Muscle of arm (tissue), 12 donors: Measurements from ENCODE around the gene FAM47E. TPM values are rescaled to one million over a fixed set of nuclear protein-coding genes. Genes with fewer than 3 reads are reported as not detected.
"Not testable (repeated sequence)": the region's sequence is repeated elsewhere in the genome, so short reads cannot be mapped to it uniquely, and the experiment has no call there.

Experiments used
- DNase-seq: peaks from one replicate; pipeline ENCODE4 v3.0.0-alpha.2; 2013
- polyA plus RNA-seq, 12 donors: library from polyadenylated mRNA; unstranded; fragments of 120-200 nt; gene quantifications; one replicate each; pipeline ENCODE4 v1.2.1, GENCODE V29; 2013; ENCODE audit not compliant: insufficient read length in 12 of 12

Gene FAM47E
- polyA plus RNA-seq, 12 donors = 0.67 to 5.2 (median 1.6) TPM; not detected in 2

- no peak for DNase-seq
Measured at GRCh38 chr4:76265631-76266218, 14.2 kb downstream of the FAM47E start.

GRCh38 chr4:76266627-76267026 lies 15.1 kb downstream of the FAM47E start:
- no peak for DNase-seq

- no peak for DNase-seq
Measured at GRCh38 chr4:76267811-76268210, 16.3 kb downstream of the FAM47E start.

GRCh38 chr4:76270244-76271175 lies 19.0 kb downstream of the FAM47E start:
- no peak for DNase-seq

- DNase-seq = no peak
Measured at GRCh38 chr4:76271248-76271647, 19.7 kb downstream of the FAM47E start.

GRCh38 chr4:76272073-76272472 lies 20.6 kb downstream of the FAM47E start:
- no peak for DNase-seq

- DNase-seq = no peak
Measured at GRCh38 chr4:76272582-76272981, 21.1 kb downstream of the FAM47E start.

- no peak for DNase-seq
Measured at GRCh38 chr4:76272999-76273398, 21.5 kb downstream of the FAM47E start.

- DNase-seq = no peak
Measured at GRCh38 chr4:76275486-76276124, 24.1 kb downstream of the FAM47E start.

- no peak for DNase-seq
Measured at GRCh38 chr4:76276813-76277212, 25.3 kb downstream of the FAM47E start.

GRCh38 chr4:76277667-76278066 lies 26.1 kb downstream of the FAM47E start:
- no peak for DNase-seq

GRCh38 chr4:76278583-76278982 lies 27.1 kb downstream of the FAM47E start:
- DNase-seq = no peak

- DNase-seq = no peak
Measured at GRCh38 chr4:76279462-76279861, 27.9 kb downstream of the FAM47E start.

- no peak for DNase-seq
Measured at GRCh38 chr4:76280488-76281441, 29.2 kb downstream of the FAM47E start.

- not testable (repeated sequence) for DNase-seq
Measured at GRCh38 chr4:76281594-76281993, 30.1 kb downstream of the FAM47E start.

- no peak for DNase-seq
Measured at GRCh38 chr4:76282941-76283689, 31.6 kb downstream of the FAM47E start.

GRCh38 chr4:76283900-76284299 lies 32.4 kb downstream of the FAM47E start:
- DNase-seq = no peak

- not testable (repeated sequence) for DNase-seq
Measured at GRCh38 chr4:76287811-76288210, 36.3 kb downstream of the FAM47E start.

GRCh38 chr4:76292730-76293129 lies 41.2 kb downstream of the FAM47E start:
- DNase-seq = no peak

GRCh38 chr4:76293772-76294171 lies 42.3 kb downstream of the FAM47E start:
- DNase-seq = no peak
